CD4-positive, alpha-beta T cell treated with Interleukin-12 subunit alpha and Interleukin-12 subunit beta, for 1 hour (primary cell): ENCODE results near the gene FMNL3.

Source experiments
- DNase-seq: peaks from one replicate; pipeline ENCODE4 v3.0.0-alpha.2; 2020

FMNL3 gene

GRCh38 chr12:49598527-49598926 lies 108.7 kb downstream of the FMNL3 start:
- no peak for DNase-seq

- DNase-seq = no peak
Measured at GRCh38 chr12:49588721-49589516, 118.3 kb downstream of the FMNL3 start.

GRCh38 chr12:49588281-49588680 lies 118.9 kb downstream of the FMNL3 start:
- no peak for DNase-seq

- DNase-seq = no peak
Measured at GRCh38 chr12:49587174-49587908, 119.9 kb downstream of the FMNL3 start.
